NCI-H128 (cell line): ENCODE measurements around the gene ALOX5.
"Not testable (repeated sequence)": the region's sequence is repeated elsewhere in the genome, so short reads cannot be mapped to it uniquely, and the experiment has no call there.

Experiments
- DNase-seq: peaks from one replicate; lab custom pipeline; 2025; ENCODE audit not compliant: unreplicated experiment; lab: John Stamatoyannopoulos, UW

ALOX5 gene

DNA sequence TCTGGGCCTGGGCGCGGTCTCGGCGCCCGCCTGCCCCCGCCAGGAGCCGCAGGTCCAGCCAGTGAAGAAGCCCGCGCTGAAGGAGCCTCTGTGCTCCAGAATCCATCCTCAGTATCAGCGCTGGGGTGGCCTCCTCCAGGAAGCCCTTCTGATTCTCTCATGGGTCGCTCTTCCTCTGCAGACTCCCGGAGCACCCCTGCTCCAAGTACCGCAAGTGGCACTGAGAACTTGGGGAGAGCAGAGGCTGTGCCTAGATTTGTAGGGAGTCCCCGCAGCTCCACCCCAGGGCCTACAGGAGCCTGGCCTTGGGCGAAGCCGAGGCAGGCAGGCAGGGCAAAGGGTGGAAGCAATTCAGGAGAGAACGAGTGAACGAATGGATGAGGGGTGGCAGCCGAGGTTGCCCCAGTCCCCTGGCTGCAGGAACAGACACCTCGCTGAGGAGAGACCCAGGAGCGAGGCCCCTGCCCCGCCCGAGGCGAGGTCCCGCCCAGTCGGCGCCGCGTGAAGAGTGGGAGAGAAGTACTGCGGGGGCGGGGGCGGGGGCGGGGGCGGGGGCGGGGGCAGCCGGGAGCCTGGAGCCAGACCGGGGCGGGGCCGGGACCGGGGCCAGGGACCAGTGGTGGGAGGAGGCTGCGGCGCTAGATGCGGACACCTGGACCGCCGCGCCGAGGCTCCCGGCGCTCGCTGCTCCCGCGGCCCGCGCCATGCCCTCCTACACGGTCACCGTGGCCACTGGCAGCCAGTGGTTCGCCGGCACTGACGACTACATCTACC, at the start of gene ALOX5:
Gene ALOX5 (plus strand): TSS at position 641 of the 774 bp plus-strand sequence. CDS start 64 bp downstream, at position 705.
- no peak for DNase-seq

DNA sequence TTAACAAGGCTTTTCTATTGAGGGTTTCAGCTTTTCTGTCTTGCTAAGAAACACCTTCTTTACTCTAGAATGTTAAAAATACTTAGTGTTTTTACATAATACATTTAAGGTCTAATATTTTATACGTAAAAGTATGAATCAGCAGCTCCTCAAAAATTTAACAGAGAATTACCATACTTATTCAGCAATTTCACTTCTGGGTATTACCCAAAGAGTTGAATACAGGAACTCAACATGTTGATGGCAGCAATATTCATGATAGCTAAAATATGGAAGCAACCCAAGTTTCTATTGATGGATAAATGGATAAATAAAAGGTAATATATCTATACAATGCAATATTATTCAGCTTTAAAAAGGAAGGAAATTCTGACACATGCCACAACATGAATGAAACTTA, 48.9 kb upstream of the ALOX5 start:
- no peak for DNase-seq

DNA sequence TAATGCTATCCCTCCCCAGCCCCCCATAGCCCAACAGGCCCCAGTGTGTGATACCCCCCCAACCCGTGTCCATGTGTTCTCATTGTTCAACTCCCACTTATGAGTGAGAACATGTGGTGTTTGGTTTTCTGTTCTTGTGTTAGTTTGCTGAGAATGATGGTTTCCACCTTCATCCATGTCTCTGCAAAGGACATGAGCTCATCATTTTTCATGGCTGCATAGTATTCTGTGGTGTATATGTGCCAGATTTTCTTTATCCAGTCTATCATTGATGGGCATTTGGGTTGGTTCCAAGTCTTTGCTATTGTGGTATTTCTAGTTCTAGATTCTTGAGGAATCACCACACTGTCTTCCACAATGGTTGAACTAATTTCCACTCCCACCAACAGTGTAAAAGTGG, 47.2 kb upstream of the ALOX5 start:
- DNase-seq = not testable (repeated sequence)

DNA sequence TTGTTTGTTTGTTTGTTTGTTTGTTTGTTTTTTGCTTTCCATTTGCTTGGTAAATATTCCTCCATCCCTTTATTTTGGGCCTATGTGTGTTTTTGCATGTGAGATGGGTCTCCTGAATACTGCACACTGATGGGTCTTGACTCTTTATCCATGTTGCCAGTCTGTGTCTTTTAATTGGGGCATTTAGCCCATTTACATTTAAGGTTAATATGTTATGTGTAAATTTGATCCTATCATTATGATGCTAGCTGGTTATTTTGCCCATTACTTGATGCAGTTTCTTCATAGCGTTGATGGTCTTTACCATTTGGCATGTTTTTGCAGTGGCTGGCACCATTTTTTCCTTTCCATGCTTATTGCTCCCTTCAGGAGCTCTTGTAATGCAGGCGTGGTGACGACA, 42.2 kb upstream of the ALOX5 start:
- not testable (repeated sequence) for DNase-seq

DNA sequence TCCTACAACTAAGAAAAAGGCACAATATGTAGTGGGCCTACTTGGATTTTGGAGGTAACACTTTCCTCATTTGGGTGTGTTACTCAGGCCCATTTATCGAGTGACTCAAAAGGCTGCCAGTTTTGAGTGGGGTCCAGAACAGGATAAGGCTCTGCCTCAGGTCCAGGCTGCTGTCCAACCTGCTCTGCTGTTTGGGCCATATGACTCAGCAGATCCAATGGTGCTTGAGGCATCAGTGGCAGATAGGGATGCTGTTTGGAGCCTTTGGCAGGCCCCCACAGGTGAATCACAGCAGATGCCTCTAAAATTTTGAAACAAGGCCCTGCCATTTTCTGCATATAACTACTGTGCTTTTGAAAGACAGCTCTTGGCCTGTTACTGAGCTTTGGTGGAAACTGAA, 34.1 kb upstream of the ALOX5 start:
- no peak for DNase-seq

DNA sequence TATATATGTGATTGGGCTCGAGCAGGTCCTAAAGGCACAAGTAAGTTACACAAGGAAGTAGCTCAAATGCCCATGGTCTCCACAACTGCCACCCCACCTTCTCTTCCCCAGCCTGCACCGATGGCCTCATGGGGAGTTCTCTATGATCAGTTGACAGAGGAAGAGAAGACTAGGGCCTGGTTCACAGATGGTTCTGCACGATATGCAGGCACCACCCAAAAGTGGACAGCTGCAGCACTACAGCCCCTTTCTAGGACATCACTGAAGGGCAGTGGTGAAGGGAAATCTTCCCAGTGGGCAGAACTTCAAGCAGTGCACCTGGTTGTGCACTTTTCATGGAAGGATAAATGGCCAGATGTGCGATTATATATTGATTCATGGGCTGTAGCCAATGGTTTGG, 33.6 kb upstream of the ALOX5 start:
- DNase-seq = not testable (repeated sequence)

DNA sequence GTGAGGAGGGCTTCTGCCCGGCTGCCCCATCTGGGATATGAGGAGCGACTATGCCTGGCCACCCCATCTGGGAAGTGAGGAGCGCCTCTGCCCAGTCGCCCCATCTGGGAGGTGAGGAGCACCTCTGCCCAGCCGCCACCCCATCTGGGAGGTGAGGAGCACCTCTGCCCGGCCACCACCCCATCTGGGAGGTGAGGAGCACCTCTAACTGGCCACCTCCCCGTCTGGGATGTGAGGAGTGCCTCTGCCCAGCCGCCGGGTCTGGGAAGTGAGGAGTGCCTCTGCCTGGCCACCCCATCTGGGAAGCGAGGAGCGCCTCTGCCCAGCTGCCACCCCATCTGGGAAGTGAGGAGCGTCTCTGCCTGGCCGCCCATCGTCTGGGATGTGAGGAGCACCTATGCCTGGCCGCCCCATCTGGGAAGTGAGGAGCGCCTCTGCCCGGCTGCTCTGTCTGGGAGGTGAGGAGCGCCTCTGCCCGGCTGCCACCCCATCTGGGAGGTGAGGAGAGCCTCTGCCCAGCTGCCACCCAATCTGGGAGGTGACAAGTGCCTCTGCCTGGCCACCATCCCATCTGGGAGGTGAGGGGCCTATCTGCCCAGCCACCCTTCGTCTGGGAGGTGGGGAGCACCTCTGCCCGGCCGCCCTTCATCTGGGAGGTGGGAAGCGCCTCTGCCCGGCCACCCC, 27.2 kb upstream of the ALOX5 start:
- DNase-seq = not testable (repeated sequence)

DNA sequence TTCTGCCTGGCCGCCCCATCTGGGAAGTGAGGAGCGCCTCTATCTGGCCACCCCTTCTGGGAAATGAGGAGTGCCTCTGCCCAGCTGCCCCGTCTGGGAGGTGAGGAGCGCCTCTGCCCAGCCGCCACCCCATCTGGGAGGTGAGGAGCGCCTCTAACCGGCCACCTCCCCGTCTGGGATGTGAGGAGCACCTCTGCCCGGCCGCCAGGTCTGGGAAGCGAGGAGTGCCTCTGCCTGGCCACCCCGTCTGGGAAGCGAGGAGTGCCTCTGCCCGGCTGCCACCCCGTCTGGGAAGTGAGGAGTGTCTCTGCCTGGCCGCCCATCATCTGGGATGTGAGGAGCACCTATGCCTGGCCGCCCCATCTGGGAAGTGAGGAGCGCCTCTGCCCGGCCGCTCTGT, 26.6 kb upstream of the ALOX5 start:
- not testable (repeated sequence) for DNase-seq

DNA sequence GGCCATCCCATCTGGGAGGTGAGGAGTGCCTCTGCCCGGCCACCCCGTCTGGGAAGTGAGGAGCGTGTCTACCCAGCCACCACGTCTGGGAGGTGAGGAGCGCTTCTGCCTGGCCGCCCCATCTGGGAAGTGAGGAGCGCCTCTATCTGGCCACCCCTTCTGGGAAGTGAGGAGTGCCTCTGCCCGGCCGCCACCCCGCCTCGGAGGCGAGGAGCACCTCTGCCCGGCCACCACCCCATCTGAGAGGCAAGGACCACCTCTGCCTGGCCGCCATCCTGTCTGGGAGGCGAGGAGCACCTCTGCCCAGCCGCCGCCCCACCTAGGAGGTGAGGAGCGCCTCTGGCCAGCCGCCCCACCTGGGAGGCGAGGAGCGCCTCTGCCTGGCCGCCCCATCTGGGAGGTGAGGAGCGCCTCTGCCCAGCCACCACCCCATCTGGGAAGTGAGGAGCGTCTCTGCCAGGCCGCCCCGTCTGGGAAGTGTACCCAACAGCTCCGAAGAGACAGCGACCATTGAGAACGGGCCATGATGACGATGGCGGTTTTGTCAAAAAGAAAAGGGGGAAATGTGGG, 25.7 kb upstream of the ALOX5 start:
- not testable (repeated sequence) for DNase-seq

DNA sequence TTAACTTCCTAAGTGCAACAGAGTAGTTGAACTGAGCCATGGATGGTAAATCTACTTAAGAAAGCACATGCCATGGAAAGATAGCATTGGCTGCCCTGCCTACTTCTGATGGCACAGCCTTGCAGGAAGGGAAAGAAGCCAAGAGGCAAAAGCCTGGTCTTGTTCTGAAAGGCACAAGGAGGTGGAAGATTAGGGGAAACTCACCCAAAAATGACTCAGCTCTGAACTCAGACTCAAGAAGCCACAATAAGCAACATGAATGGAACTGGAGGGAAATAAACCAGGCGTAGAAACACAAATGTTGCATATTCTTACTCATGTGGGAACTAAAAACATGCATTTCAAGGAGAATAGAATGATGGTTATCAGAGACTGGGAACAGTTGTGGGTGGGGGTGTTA, 20.8 kb upstream of the ALOX5 start:
- no peak for DNase-seq

DNA sequence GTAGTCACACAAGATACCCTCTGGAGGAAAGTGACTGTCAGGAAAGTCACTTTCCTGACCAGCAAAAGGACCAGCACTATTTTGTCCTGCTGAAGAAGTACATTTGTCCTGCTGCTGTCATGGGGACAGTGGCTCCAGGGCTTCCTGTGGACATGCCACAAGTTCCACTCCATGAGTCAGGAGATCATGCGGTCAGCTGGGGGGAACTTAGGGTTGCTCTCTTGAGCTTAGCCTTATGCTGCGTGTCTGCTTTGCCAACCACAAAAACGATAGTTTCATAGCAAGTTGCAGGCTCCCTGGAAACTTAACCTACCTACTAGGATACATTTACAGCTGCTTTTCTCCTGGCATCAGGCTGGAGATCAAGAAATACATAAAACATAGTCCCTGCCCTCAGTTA, 19.8 kb upstream of the ALOX5 start:
- no peak for DNase-seq

DNA sequence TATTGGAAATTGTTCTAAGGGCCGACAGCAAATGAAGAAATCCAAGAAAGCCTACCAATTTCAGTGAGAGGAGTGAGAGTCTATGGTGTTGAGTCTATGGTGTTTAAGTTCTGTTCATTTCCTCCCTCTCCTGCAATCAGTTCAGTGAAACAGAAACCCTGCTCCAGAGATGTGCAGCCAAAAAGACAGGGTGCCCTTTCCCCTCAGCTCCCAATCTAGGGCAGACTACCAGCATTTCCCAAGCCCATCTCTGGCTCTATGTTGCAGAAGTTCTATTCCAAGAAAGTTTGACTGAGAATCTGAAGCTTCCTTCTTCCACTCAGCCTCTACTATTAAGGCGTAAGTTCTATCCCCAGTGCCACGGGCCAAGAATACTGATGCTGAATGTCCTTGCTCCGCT, 18.5 kb upstream of the ALOX5 start:
- no peak for DNase-seq

DNA sequence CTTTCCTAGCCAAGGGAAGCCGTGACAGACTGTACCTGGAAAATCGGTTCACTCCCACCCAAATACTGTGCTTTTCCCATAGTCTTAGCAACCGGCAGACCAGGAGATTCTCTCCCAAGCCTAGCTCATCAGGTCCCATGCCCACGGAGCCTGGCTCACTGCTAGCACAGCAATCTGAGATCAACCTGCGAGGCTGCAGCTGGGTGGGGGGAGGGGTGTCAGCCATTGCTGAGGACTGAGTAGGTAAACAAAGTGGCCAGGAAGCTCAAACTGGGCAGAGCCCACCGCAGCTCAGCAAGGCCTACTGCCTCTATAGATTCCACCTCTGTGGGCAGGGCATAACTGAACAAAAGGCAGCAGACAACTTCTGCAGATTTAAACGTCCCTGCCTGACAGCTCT, 15.1 kb upstream of the ALOX5 start:
- not testable (repeated sequence) for DNase-seq

DNA sequence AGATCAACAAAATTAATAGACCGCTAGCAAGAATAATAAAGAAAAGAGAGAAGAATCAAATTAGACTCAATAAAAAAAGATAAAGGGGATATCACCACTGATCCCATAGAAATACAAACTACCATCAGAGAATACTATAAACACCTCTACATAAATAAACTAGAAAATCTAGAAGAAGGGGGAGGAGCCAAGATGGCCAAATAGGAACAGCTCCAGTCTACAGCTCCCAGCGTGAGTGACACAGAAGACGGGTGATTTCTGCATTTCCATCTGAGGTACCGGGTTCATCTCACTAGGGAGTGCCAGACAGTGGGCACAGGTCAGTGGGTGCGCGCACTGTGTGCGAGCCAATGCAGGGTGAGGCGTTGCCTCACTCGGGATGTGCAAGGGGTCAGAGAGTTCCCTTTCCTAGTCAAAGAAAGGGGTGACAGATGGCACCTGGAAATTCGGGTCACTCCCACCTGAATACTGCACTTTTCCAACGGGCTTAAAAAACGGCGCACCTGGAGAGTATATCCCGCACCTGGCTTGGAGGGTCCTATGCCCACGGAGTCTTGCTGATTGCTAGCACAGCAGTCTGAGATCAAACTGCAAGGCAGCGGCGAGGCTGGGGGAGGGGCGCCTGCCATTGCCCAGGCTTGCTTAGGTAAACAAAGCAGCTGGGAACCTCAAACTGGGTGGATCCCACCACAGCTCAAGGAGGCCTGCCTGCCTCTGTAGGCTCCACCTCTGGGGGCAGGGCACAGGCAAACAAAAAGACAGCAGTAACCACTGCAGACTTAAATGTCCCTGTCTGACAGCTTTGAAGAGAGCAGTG, 11.8 kb upstream of the ALOX5 start:
- not testable (repeated sequence) for DNase-seq

DNA sequence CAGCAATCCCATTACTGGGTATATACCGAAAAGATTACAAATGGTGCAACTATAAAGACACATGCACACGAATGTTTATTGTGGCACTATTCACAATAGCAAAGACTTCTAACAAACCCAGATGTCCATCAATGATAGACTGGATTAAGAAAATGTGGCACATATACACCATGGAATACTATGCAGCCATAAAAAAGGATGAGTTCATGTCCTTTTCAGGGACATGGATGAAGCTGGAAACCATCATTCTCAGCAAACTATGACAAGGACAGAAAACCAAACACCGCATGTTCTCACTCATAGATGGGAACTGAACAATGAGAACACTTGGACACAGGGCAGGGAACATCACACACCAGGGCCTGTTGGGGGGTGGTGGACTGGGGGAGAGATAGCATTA, 6.4 kb upstream of the ALOX5 start:
- not testable (repeated sequence) for DNase-seq

DNA sequence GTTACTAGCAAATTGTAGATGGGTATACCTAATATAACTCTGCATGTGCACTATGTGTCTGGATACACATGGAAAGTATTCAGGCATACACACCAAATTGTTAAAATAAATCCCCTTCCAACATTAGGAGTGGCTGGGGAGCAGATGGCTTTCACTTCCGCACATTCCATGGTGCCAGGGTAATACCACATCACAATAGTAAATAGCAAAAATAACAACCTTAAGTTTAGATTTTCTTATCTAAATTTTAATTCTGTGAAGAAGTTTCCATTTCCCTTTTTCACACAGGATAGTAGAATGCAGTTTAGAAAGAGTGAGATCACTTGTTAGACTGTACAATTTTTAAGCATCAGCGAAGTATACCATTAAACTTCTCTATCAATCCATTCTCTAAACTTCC, 5.8 kb upstream of the ALOX5 start:
- DNase-seq = no peak

DNA sequence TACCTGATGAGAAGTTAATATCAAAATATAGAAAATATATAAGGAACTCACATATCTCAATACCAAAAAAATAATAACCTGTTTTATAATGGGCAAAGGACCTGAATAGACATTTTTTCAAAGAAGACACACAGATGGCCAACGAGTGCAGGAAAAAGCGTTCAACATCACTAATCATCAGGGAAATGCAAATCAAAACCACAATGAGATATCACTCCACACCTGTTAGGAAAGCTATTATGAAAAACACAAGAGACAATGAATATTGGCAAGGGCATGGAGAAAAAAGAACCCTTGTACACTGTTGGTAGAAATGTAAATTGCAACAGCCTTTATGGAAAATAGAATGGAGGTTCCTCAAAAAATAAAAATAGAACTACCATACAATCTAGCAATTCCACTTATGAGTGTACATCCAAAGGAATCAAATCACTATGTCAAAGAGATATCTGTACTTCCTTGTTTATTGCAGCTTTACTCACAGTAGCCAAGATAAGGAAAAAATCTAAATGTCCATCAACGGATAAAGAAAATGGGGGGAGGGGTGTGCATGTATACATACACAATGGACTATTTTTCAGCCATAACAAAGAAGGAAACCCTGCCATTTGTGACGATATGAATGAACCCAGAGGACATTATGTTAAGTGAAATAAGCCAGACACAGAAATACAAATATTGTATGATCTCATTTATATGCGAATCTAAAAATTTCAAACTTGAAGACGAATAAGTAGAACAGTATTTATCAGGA, 3.6 kb upstream of the ALOX5 start:
- no peak for DNase-seq

DNA sequence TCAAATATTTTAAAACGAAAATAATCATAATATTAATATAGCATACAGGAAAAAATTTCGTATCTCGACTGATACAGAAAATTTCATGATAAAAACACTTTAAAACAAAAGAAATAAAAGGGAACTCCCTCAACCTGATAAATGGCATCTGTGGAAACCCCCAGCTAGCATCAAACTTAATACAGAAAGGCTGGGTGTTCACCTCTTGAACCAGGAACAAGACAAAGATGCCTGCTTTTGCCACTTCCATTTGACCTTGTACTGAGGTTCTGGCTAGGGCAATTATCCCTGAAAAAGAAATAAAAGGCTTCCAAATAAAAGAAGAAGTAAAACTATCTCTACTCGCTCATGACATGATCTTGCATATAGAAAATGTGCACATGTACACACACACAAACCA, 2.5 kb upstream of the ALOX5 start:
- DNase-seq = no peak

DNA sequence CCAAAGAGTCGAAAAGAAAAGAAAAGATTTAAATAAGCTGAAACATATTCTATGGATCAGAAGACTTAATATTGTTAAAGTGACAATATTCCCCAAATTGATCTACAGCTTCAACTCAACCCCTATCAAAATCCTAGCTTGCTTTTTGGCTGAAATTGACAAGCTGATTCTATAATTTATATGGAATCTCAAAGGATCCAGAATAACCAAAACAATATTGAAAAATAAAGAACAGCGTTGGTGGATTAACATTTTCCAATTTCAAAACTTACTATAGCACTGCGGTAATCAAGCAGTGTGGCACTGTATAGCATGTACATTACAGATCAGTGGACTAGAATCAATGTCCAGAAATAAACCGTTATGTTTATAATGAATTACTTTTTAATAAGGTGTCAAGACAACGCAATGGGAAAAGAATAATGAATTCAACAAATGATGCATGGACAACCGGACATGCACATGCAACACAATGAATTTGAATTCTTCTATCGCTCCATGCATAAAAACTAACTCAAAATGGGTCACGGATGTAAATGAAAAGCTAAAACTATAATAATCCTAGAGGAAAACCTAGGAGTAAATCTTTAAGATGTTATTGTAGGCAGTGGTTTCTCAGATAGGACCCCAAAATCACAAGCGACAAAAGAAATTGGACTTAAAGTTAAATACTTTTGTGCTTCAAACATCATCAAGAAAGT, 1.6 kb upstream of the ALOX5 start:
- no peak for DNase-seq

DNA sequence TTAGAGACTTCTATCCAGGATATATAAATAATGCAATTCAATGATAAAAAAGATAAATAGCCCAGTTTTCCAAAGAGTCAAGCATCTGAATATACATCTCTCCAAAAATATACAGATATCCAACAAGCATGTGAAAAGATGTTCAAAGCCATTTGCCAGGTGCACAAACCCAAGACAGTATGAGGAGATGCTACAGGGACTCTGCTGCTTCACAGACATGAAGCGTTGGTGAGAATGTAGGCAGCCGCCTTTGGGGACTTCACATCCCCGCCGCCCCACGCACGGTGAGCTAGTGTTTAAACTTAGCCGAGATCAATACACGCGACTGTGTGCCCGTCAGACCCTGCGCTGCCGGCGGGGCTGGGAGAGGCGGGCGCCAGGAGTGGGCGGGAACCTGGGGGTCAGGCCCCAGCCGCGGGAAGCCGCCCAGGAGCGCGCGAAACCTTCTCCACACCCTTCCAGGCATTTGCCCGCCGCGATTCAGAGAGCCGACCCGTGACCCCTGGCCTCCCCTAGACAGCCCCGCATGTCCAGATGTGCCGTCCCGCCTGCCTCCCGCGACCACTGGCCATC, 927 bp upstream of the ALOX5 start:
- DNase-seq = no peak
